PC-3 (cell line): Measurements from ENCODE around the gene GTF2A2. TPM values are rescaled to one million over a fixed set of nuclear protein-coding genes. Genes with fewer than 3 reads are reported as not detected.

ENCODE experiments used
- ATAC-seq: fragments of 200-7000 bp; cut with Tn5 transposase; 2 replicates; pipeline ENCODE4 v1.9.1; 2020; ENCODE audit warnings: mild to moderate bottlenecking, moderate library complexity
- BruUV-seq: library from RNA; stranded (reverse); fragments of 400-500 nt; replicated peaks from 2 replicates; lab custom pipeline; 2021; lab: Mats Ljungman, UMichigan
- CTCF ChIA-PET: fragments of 300-600 bp; sonication (Branson Sonifier 250); formaldehyde crosslinking; loops from one replicate; lab custom pipeline; 2022; ENCODE audit warnings: antibody characterized with exemption; lab: Charles Lee
- POLR2A ChIA-PET: fragments of 300-600 bp; sonication (Branson Sonifier 250); formaldehyde crosslinking; loops from one replicate; lab custom pipeline; 2022; ENCODE audit warnings: antibody characterized with exemption; ENCODE audit not compliant: unreplicated experiment; lab: Charles Lee
- DNase-seq: peaks from one replicate; pipeline ENCODE4 v3.0.0-alpha.2; 2015
- H2AFZ ChIP-seq: fragments of 300-600 bp; sonication (generic); 2 replicates; pipeline ENCODE4 v1.6.0; 2016; ENCODE audit warnings: antibody characterized with exemption, low read length
- H3F3A ChIP-seq: fragments of 300-600 bp; sonication (generic); one replicate; pipeline ENCODE4 v1.6.0; 2017; ENCODE audit warnings: antibody characterized with exemption, low read length, control low read depth, mild to moderate bottlenecking; ENCODE audit not compliant: unreplicated experiment
- H3K27ac ChIP-seq: fragments of 300-600 bp; sonication (generic); 2 replicates; pipeline ENCODE4 v1.5.1; 2016; ENCODE audit warnings: mild to moderate bottlenecking, low read length
- H3K27me3 ChIP-seq: fragments of 300-600 bp; sonication (generic); 2 replicates; pipeline ENCODE4 v1.6.1; 2016; ENCODE audit warnings: low read length, mixed read lengths
- H3K36me3 ChIP-seq: fragments of 300-600 bp; sonication (generic); 2 replicates; pipeline ENCODE4 v1.6.1; 2016; ENCODE audit warnings: low read depth, mixed run types, low read length, mixed read lengths
- H3K4me1 ChIP-seq: fragments of 300-600 bp; sonication (generic); 2 replicates; pipeline ENCODE4 v1.5.1; 2016; ENCODE audit warnings: low read length; ENCODE audit not compliant: insufficient read depth
- H3K4me2 ChIP-seq: fragments of 300-600 bp; sonication (generic); 2 replicates; pipeline ENCODE4 v1.6.0; 2016; ENCODE audit warnings: low read length
- H3K4me3 ChIP-seq: fragments of 300-600 bp; sonication (generic); 2 replicates; pipeline ENCODE4 v1.5.1; 2016; ENCODE audit warnings: mild to moderate bottlenecking, low read length, mixed read lengths
- H3K79me2 ChIP-seq: fragments of 300-600 bp; sonication (generic); 2 replicates; pipeline ENCODE4 v1.6.1; 2017; ENCODE audit warnings: low read length, mixed read lengths
- H3K9ac ChIP-seq: fragments of 300-600 bp; sonication (generic); 2 replicates; pipeline ENCODE4 v1.6.0; 2016; ENCODE audit warnings: mild to moderate bottlenecking, low read length
- H3K9me2 ChIP-seq: fragments of 300-600 bp; sonication (generic); replicated peaks from 2 replicates; pipeline ENCODE4 v1.6.1; 2016; ENCODE audit warnings: mixed run types, low read length, mixed read lengths
- H3K9me3 ChIP-seq: fragments of 300-600 bp; sonication (generic); 2 replicates; pipeline ENCODE4 v1.6.1; 2016; ENCODE audit warnings: low read length, mixed read lengths
- H4K20me1 ChIP-seq: fragments of 300-600 bp; sonication (generic); 2 replicates; pipeline ENCODE4 v1.6.1; 2016; ENCODE audit warnings: low read length, mixed read lengths
- CTCF ChIP-seq: fragments of 300-600 bp; sonication (generic); conservative IDR thresholded peaks from 2 replicates; pipeline ENCODE4 v1.5.1; 2017; ENCODE audit warnings: antibody characterized with exemption, low read depth, mild to moderate bottlenecking, low read length
- EZH2 ChIP-seq: fragments of 300-600 bp; sonication (generic); IDR thresholded peaks from one replicate; pipeline ENCODE4 v1.6.1; 2017; ENCODE audit warnings: antibody characterized with exemption, mild to moderate bottlenecking, low read length; ENCODE audit not compliant: unreplicated experiment
- EZH2phosphoT487 ChIP-seq: fragments of 300-600 bp; sonication (generic); IDR thresholded peaks from 2 replicates; pipeline ENCODE4 v1.6.1; 2018; ENCODE audit warnings: mild to moderate bottlenecking, antibody characterized with exemption, low read length, borderline replicate concordance
- intact Hi-C: fragments of 100-400 bp; cut with micrococcal nuclease; formaldehyde crosslinking; loops from 2 replicates; pipeline ENCODE4 v1.9.0; 2023
- total RNA-seq: library from RNA; depleted of rRNA; stranded (reverse); fragments of >200 nt; gene quantifications from 2 replicates; pipeline ENCODE4 v1.2.3, GENCODE V29; 2014

GTF2A2 gene
- total RNA-seq, 1 experiment from 2014 or later, result 83.9 TPM

GRCh38 chr15:59609730-59610712 lies 47.3 kb downstream of the GTF2A2 start:
- ATAC-seq, result no peak

GRCh38 chr15:59605994-59606393 lies 51.3 kb downstream of the GTF2A2 start:
- H4K20me1 ChIP-seq, result no peaks in the 10 kb centered on the region
- H3K4me3 ChIP-seq, result no peak overlapping the region
- H2AFZ ChIP-seq, result no peak overlapping the region
- H3F3A ChIP-seq, result no peaks in the 10 kb centered on the region
- H3K27ac ChIP-seq, result no peak overlapping the region
- ChIA-PET CTCF (no interaction called here), POLR2A (no interaction called here)
- H3K79me2 ChIP-seq, result no peaks in the 10 kb centered on the region
- no peaks in the 10 kb centered on the region for H3K9me3 ChIP-seq
- no peaks in the 10 kb centered on the region for H3K36me3 ChIP-seq
- H3K9ac ChIP-seq, result no peak overlapping the region
- intact Hi-C loops, result no loop called here
- no peak for ATAC-seq
- no peak overlapping the region for H3K4me2 ChIP-seq
- TF ChIP-seq CTCF (no peak), EZH2phosphoT487 (no peak), EZH2 (no peak)
- H3K27me3 ChIP-seq, result no peaks in the 10 kb centered on the region
- no TSS peak for BruUV-seq
- H3K4me1 ChIP-seq, result no peaks in the 10 kb centered on the region
- DNase-seq, result no peak
- H3K9me2 ChIP-seq, result no peaks in the 10 kb centered on the region

More at GRCh38 chr15:59609730-59610712, 47.3 kb downstream of the GTF2A2 start:
- no peaks in the 10 kb centered on the region for H3K9me2 ChIP-seq
- no peak for DNase-seq
- no peaks in the 10 kb centered on the region for H3K36me3 ChIP-seq
- H3K27me3 ChIP-seq, result no peaks in the 10 kb centered on the region
- POLR2A ChIA-PET, result no interaction called here
- H3F3A ChIP-seq, result no peaks in the 10 kb centered on the region
- no peak overlapping the region for H3K4me3 ChIP-seq
- intact Hi-C loops, result no loop called here
- no peaks in the 10 kb centered on the region for H4K20me1 ChIP-seq
- H3K27ac ChIP-seq, result no peak overlapping the region
- BruUV-seq, result no TSS peak
- no peaks in the 10 kb centered on the region for H3K9me3 ChIP-seq
- H3K4me2 ChIP-seq, result no peak overlapping the region
- no peak overlapping the region for H3K9ac ChIP-seq
- CTCF ChIA-PET, result no interaction called here
- H3K79me2 ChIP-seq, result no peaks in the 10 kb centered on the region
- peaks cover 12% of the 10 kb centered on the region for H3K4me1 ChIP-seq
- no peak overlapping the region for H2AFZ ChIP-seq
- TF ChIP-seq CTCF, result no peak
- no peak for TF ChIP-seq EZH2phosphoT487
- TF ChIP-seq EZH2, result no peak

DNA sequence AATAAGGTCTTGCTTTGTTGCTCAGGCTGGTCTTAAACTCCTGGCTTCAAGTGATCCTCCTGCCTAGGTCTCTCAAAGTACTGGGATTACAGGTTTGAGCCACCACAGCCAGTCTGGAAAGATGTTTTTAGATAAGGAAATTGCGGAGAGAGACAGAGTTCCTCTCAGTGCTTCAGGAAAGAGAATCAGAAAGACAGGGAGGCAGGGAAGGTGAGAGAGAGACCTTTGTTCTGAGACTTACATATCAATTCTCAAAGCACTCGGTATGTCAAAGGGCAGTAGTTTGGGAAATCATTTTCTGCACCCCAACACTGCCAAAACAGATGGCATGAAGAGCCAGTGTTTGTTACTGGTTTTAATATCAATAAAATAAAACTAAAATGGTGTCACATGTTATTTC lies 58.9 kb downstream of the GTF2A2 start:
- no peak for DNase-seq
- CTCF ChIA-PET, result no interaction called here

More for the DNA sequence above, 58.9 kb downstream of the GTF2A2 start:
- H3K27ac ChIP-seq, result no peak overlapping the region
- intact Hi-C loops, result no loop called here
- no peaks in the 10 kb centered on the region for H3K79me2 ChIP-seq
- no peaks in the 10 kb centered on the region for H3K9me3 ChIP-seq
- H3F3A ChIP-seq, result no peaks in the 10 kb centered on the region
- H3K4me2 ChIP-seq, result no peak overlapping the region
- no TSS peak for BruUV-seq
- H4K20me1 ChIP-seq, result no peaks in the 10 kb centered on the region
- H3K9ac ChIP-seq, result no peak overlapping the region
- no peak for ATAC-seq
- H3K4me3 ChIP-seq, result no peak overlapping the region
- POLR2A ChIA-PET, result no interaction called here
- no peaks in the 10 kb centered on the region for H3K36me3 ChIP-seq
- H3K27me3 ChIP-seq, result no peaks in the 10 kb centered on the region
- TF ChIP-seq EZH2phosphoT487 (no peak), CTCF (no peak), EZH2 (no peak)
- H3K4me1 ChIP-seq, result peaks cover 15% of the 10 kb centered on the region
- no peaks in the 10 kb centered on the region for H3K9me2 ChIP-seq
- no peak overlapping the region for H2AFZ ChIP-seq
